ENCODE measurements around the gene DSP. TPM values are rescaled to one million over a fixed set of nuclear protein-coding genes. Genes with fewer than 3 reads are reported as not detected.

DSP gene
- under 1 TPM; 0.08 to 0.13 TPM for total RNA-seq

GRCh38 chr6:7541175-7542064 lies at the start of gene DSP:
TSS of gene DSP (plus strand) at chr6:7541671. CDS start at chr6:7541916, 245 bp downstream.
- H3K9me3 Mint-ChIP-seq (ENCODE audit: insufficient read depth) = no peaks in the 10 kb centered on the region
- no peak within 1 kb of the TSS for H3K27ac Mint-ChIP-seq
- peaks cover 63% of the 10 kb centered on the region for H3K27me3 Mint-ChIP-seq (ENCODE audit: low read depth)
- H3K4me1 Mint-ChIP-seq (ENCODE audit: low read depth) = peaks cover 15% of the 10 kb centered on the region
- ATAC-seq = peak; percentile 70
- H3K4me3 Mint-ChIP-seq = peak within 1 kb of the TSS; percentile 74
- no peaks in the 10 kb centered on the region for H3K36me3 Mint-ChIP-seq (ENCODE audit: low read depth)
- DNase-seq = peak; percentile 27
- ChIA-PET POLR2A (no interaction called here), CTCF (interaction anchor here (1.1 to 1.3 kb wide), 2 partner anchors 49 to 465 kb away, joined by 3 to 4 read pairs; partner anchors contain the start of gene SNRNP48)

DNA sequence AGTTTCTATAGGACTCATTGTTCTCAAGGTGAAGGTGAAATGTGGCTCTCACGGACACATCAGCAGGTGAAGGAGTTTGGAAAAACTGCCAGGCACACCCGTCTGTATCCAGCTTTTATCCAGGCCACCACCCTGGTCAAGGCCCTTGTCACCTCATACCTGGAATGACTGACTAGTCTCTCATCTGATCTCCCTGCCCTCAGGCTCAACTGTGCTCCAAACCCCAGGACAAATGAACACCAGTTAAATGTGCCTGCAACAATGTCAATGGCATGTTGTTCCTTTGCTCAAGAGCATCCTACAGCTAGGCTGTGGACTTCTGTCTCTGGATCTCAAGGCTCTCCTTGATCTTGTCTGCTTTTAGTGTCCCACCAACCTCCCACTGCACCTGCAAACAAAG lies 47.6 kb upstream of the DSP start:
- ChIA-PET POLR2A (no interaction called here), CTCF (no interaction called here)
- Mint-ChIP-seq H3K36me3 (ENCODE audit: low read depth) (no peaks in the 10 kb centered on the region), H3K4me3 (no peak overlapping the region), H3K27ac (no peak overlapping the region), H3K9me3 (ENCODE audit: insufficient read depth) (no peaks in the 10 kb centered on the region), H3K4me1 (ENCODE audit: low read depth) (no peaks in the 10 kb centered on the region), H3K27me3 (ENCODE audit: low read depth) (peaks cover 32% of the 10 kb centered on the region)
- no peak for ATAC-seq
- DNase-seq = no peak

DNA sequence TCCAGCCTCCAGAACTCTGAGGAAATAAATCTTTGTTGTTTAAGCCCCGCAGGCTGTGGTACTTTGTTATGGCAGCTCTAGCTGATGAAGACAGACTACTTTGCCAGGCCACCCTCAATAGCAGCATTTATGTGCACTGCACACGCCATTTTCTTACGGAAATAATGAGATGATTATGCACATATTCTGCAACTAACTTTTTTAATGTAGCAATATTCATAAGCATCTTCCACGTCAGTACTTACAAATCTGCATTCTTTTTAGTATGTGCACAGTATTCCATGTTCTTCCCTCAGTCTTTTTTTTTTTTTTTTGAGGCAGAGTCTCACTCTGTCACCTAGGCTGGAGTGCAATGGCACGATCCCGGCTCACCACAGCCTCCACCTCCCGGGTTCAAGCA lies 46.8 kb upstream of the DSP start:
- Mint-ChIP-seq H3K9me3 (ENCODE audit: insufficient read depth) (no peaks in the 10 kb centered on the region), H3K4me1 (ENCODE audit: low read depth) (no peaks in the 10 kb centered on the region), H3K4me3 (no peak overlapping the region), H3K36me3 (ENCODE audit: low read depth) (no peaks in the 10 kb centered on the region), H3K27ac (no peak overlapping the region), H3K27me3 (ENCODE audit: low read depth) (peaks cover 37% of the 10 kb centered on the region)
- CTCF ChIA-PET = no interaction called here
- DNase-seq = no peak
- no peak for ATAC-seq
- POLR2A ChIA-PET = no interaction called here

DNA sequence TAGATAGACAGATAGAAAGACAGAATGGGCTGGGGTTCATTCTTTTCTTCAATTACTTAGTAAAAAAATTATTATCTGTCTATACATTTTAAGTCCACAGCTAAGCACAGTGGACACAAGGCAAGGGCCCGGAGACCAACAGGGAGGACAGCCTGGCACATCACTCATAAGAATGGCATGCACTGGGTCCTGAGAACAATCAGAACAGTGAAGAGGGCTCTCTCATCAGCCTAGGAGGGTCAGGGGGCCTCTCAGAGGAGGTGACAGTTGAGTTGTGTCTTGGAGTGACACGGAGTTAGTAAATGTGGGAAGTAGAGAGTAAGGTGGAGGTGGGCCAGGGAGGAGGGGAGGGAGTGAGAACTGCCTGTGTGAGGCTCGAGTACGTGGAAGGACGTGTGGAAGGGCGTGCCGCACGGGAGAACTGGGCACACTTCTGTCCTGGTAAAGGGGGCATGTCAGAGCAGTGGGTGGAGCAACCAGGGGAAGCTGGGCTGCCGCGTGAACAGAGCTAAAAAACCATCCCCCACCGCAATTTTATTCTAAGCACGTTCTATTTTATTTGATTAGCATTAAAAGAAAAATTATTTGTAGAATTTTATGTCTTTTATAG lies 45.1 kb upstream of the DSP start:
- Mint-ChIP-seq H3K27me3 (ENCODE audit: low read depth) (peaks cover 32% of the 10 kb centered on the region), H3K36me3 (ENCODE audit: low read depth) (no peaks in the 10 kb centered on the region), H3K4me1 (ENCODE audit: low read depth) (no peaks in the 10 kb centered on the region)

GRCh38 chr6:7500752-7501282 lies 40.7 kb upstream of the DSP start:
- Mint-ChIP-seq H3K4me3 (no peak overlapping the region), H3K36me3 (ENCODE audit: low read depth) (no peaks in the 10 kb centered on the region), H3K9me3 (ENCODE audit: insufficient read depth) (no peaks in the 10 kb centered on the region), H3K4me1 (ENCODE audit: low read depth) (no peaks in the 10 kb centered on the region), H3K27me3 (ENCODE audit: low read depth) (peaks cover 15% of the 10 kb centered on the region), H3K27ac (no peak overlapping the region)
- CTCF ChIA-PET = no interaction called here
- ATAC-seq = no peak
- no peak for DNase-seq
- POLR2A ChIA-PET = no interaction called here

More for the DNA sequence above, 45.1 kb upstream of the DSP start:
- CTCF ChIA-PET = no interaction called here
- ATAC-seq (no peak), DNase-seq (no peak)
- Mint-ChIP-seq H3K27ac (no peak overlapping the region), H3K4me3 (no peak overlapping the region), H3K9me3 (ENCODE audit: insufficient read depth) (no peaks in the 10 kb centered on the region)
- POLR2A ChIA-PET = no interaction called here

DNA sequence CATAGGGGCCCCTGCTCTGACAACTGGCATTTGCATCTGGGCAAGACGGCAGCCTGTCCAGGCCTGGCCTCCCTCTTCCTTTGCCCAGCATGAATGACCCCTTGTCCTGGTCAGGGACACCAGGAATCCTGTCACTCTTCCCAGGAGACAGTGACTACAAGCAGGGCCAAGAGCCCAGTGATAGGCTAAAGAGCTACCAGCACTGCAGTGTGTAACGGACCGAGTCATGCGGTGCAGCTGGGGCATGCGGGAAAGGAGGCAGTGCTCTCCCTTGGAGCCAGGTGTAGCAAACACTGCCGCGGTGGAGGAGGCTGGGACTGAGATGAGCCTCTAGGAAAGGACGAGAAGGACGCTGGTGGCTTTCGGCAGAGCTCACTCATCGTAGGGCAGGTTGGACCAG lies 38.7 kb upstream of the DSP start:
- peaks cover 7% of the 10 kb centered on the region for H3K27me3 Mint-ChIP-seq (ENCODE audit: low read depth)
- no peak overlapping the region for H3K27ac Mint-ChIP-seq
- ChIA-PET CTCF (no interaction called here), POLR2A (no interaction called here)
- DNase-seq = no peak
- H3K9me3 Mint-ChIP-seq (ENCODE audit: insufficient read depth) = no peaks in the 10 kb centered on the region
- no peaks in the 10 kb centered on the region for H3K36me3 Mint-ChIP-seq (ENCODE audit: low read depth)
- H3K4me3 Mint-ChIP-seq = no peak overlapping the region
- ATAC-seq = no peak
- H3K4me1 Mint-ChIP-seq (ENCODE audit: low read depth) = no peaks in the 10 kb centered on the region

DNA sequence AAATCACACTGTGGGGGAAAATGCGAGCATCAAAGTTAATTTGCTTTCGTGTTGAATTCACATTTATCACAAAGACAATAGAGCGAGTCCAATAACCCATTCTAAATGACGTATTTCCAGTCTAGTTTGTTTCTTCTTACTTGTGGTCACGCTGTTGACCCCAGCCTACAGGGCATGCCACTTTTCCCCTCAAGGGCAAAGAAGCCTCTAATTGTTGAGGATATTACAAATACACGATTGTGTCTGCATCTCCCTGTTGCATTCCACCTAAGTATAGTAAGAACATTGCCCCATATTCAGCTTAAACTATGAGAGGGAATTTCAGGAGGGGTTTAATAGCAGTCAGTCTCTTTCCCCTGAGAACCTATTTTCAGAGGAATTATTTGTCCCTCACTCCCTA lies 37.4 kb upstream of the DSP start:
- peaks cover 3% of the 10 kb centered on the region for H3K27me3 Mint-ChIP-seq (ENCODE audit: low read depth)
- ATAC-seq = no peak
- no peaks in the 10 kb centered on the region for H3K36me3 Mint-ChIP-seq (ENCODE audit: low read depth)
- CTCF ChIA-PET = no interaction called here
- H3K9me3 Mint-ChIP-seq (ENCODE audit: insufficient read depth) = no peaks in the 10 kb centered on the region
- H3K4me3 Mint-ChIP-seq = no peak overlapping the region
- no peak overlapping the region for H3K27ac Mint-ChIP-seq
- no peaks in the 10 kb centered on the region for H3K4me1 Mint-ChIP-seq (ENCODE audit: low read depth)
- POLR2A ChIA-PET = no interaction called here
- DNase-seq = no peak

DNA sequence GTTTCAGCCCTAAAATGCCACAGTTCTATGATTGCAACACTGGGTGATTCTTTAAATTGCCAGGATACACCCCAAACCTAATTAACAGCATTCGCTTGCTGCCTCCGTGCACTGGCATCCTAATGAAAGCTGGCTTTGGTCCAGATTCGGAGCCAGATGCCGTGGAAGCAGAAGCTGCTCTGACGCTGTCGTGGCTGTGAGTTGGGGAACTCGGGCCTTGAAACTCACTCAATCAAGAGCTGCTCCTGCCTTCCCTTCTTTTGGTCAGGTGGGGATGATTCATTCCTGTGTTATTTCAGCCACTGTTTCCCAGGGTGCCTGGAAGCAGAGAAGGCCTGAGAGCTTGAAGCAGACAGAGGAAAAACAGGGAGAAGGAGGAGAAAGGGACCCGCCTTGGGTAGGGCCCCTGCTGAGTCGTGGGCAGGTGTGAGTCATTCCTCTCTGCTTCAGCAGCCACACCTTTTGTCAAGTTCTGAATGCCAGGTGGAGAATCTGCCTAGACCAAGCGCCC lies 36.2 kb upstream of the DSP start:
- CTCF ChIA-PET = no interaction called here
- Mint-ChIP-seq H3K36me3 (ENCODE audit: low read depth) (no peaks in the 10 kb centered on the region), H3K27me3 (ENCODE audit: low read depth) (no peaks in the 10 kb centered on the region), H3K9me3 (ENCODE audit: insufficient read depth) (no peaks in the 10 kb centered on the region), H3K4me1 (ENCODE audit: low read depth) (no peaks in the 10 kb centered on the region), H3K27ac (no peak overlapping the region), H3K4me3 (no peak overlapping the region)
- POLR2A ChIA-PET = interaction anchor here (0.8 kb wide), 1 partner anchor 76 kb away, joined by 3 read pairs; no protein-coding TSS in a partner anchor
- ATAC-seq (no peak), DNase-seq (no peak)

DNA sequence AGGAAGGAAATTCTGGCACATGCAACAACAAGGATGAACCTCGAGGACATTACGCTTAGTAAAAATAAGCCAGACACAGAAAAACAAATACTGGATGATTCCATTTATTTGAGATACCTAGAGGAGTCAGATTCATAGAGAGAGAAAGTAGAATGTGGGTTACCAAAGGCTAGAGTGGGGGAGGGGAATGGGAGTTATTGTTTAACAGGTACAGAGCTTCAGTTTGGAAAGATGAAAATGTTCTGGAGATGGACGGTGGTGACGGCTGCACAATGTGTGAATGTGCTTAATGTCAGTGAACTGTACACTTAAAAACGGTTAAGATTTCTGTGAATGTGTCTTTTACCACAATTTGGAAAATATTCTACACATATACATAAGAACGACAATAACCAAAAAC lies 33.9 kb upstream of the DSP start:
- Mint-ChIP-seq H3K9me3 (ENCODE audit: insufficient read depth) (no peaks in the 10 kb centered on the region), H3K36me3 (ENCODE audit: low read depth) (no peaks in the 10 kb centered on the region), H3K27ac (no peak overlapping the region), H3K4me3 (no peak overlapping the region), H3K27me3 (ENCODE audit: low read depth) (peaks cover 4% of the 10 kb centered on the region), H3K4me1 (ENCODE audit: low read depth) (no peaks in the 10 kb centered on the region)
- DNase-seq (no peak), ATAC-seq (no peak)
- POLR2A ChIA-PET = no interaction called here
- CTCF ChIA-PET = no interaction called here

DNA sequence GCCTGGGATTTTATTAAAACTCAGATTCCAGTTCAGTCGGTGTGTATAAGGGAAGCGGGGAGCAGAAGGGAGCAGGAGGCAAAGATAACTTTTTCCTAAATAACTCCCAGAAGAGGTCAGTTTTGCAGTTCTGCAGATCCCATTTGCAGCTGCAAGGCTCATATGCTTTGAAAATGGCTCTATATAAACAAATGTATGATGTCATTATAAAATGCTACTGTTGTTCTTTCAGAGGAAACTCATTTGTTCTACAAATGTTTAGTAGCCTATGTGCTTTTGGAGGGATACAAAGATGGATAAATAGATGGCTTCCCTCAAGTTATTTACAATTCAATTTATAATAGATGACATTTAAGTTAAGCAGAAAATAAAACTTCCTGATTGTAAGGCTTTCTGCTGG lies 29.2 kb upstream of the DSP start:
- ATAC-seq = no peak
- CTCF ChIA-PET = no interaction called here
- H3K4me3 Mint-ChIP-seq = no peak overlapping the region
- no peaks in the 10 kb centered on the region for H3K36me3 Mint-ChIP-seq (ENCODE audit: low read depth)
- DNase-seq = no peak
- H3K27me3 Mint-ChIP-seq (ENCODE audit: low read depth) = peaks cover 24% of the 10 kb centered on the region
- POLR2A ChIA-PET = no interaction called here
- H3K9me3 Mint-ChIP-seq (ENCODE audit: insufficient read depth) = no peaks in the 10 kb centered on the region
- no peak overlapping the region for H3K27ac Mint-ChIP-seq
- no peaks in the 10 kb centered on the region for H3K4me1 Mint-ChIP-seq (ENCODE audit: low read depth)

GRCh38 chr6:7513529-7513928 lies 27.9 kb upstream of the DSP start:
- ATAC-seq = no peak
- no peak overlapping the region for H3K4me3 Mint-ChIP-seq
- CTCF ChIA-PET = no interaction called here
- H3K36me3 Mint-ChIP-seq (ENCODE audit: low read depth) = no peaks in the 10 kb centered on the region
- DNase-seq = no peak
- POLR2A ChIA-PET = no interaction called here
- no peak overlapping the region for H3K27ac Mint-ChIP-seq
- no peaks in the 10 kb centered on the region for H3K4me1 Mint-ChIP-seq (ENCODE audit: low read depth)
- no peaks in the 10 kb centered on the region for H3K9me3 Mint-ChIP-seq (ENCODE audit: insufficient read depth)
- H3K27me3 Mint-ChIP-seq (ENCODE audit: low read depth) = peaks cover 24% of the 10 kb centered on the region

GRCh38 chr6:7515363-7515762 lies 26.1 kb upstream of the DSP start:
- Mint-ChIP-seq H3K4me1 (ENCODE audit: low read depth) (no peaks in the 10 kb centered on the region), H3K27ac (no peak overlapping the region), H3K27me3 (ENCODE audit: low read depth) (peaks cover 27% of the 10 kb centered on the region), H3K36me3 (ENCODE audit: low read depth) (no peaks in the 10 kb centered on the region), H3K4me3 (no peak overlapping the region), H3K9me3 (ENCODE audit: insufficient read depth) (no peaks in the 10 kb centered on the region)
- POLR2A ChIA-PET = no interaction called here
- no peak for DNase-seq
- no peak for ATAC-seq
- CTCF ChIA-PET = no interaction called here

Measured in activated CD8-positive, alpha-beta T cell treated with anti-CD3 and anti-CD28 coated beads, Interleukin-2, amount 10 ng/mL, durations not matched to agents 7 days and 5 days (primary cell).